ENCODE results near the gene PLXNA3.

DNA sequence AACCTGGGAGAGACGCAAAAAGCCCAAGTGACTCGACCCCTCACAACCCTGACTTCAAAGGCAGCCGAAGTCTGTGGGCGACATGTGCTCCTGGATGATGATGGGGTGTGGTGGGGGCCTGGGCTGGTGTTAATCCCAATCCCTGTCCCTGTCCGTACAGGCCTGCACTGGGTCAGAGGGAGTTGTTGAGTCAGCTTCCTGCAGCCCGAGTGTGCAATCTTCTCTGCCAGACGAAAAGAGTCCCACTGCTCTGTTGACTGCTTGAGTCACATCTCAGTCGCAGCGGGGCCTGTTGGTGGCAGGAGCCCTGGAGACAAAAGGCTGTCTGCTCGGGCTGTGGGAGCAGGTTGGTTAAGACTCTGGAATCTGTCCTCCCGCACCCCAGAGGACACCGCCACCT lies 47.7 kb downstream of the PLXNA3 start:
- TF ChIP-seq CTCF (IDR thresholded peaks at IDR 0.05) (no peak), POLR2A (IDR thresholded peaks at IDR 0.05) (no peak)
